Stimulated activated effector memory CD8-positive, alpha-beta T cell treated with anti-CD3 and anti-CD28 coated beads, Interleukin-12 subunit alpha, Interleukin-12 subunit beta, amount 100 ng/mL, for 72 hours (primary cell): ENCODE results near the gene CAMTA2.
A peak's percentile ranks its signal among the peaks of the same experiment; 100 is the strongest.
"Not testable (repeated sequence)": the region's sequence is repeated elsewhere in the genome, so short reads cannot be mapped to it uniquely, and the experiment has no call there.

Source experiments
- ATAC-seq: fragments of 150-1000 bp; cut with Tn5 transposase; 2 replicates; pipeline ENCODE4 v1.10.0; 2021
- DNase-seq, 2 donors: peaks; one replicate each; pipeline ENCODE4 v3.0.0; 2021 to 2022; ENCODE audit warnings: low spot score in 2 of 2
- H3K27ac Mint-ChIP-seq: one replicate; pipeline ENCODE4 v1.8.0; 2022; ENCODE audit warnings: mild to moderate bottlenecking, mixed read lengths
- H3K36me3 Mint-ChIP-seq: one replicate; pipeline ENCODE4 v1.8.0; 2022; ENCODE audit warnings: mild to moderate bottlenecking, mixed read lengths
- H3K4me1 Mint-ChIP-seq: one replicate; pipeline ENCODE4 v1.8.0; 2022; ENCODE audit warnings: mixed read lengths
- H3K4me3 Mint-ChIP-seq: one replicate; pipeline ENCODE4 v1.8.0; 2022; ENCODE audit warnings: mild to moderate bottlenecking, mixed read lengths
- H3K9me3 Mint-ChIP-seq: one replicate; pipeline ENCODE4 v1.8.0; 2022; ENCODE audit warnings: mixed read lengths

The CAMTA2 gene, protein sequence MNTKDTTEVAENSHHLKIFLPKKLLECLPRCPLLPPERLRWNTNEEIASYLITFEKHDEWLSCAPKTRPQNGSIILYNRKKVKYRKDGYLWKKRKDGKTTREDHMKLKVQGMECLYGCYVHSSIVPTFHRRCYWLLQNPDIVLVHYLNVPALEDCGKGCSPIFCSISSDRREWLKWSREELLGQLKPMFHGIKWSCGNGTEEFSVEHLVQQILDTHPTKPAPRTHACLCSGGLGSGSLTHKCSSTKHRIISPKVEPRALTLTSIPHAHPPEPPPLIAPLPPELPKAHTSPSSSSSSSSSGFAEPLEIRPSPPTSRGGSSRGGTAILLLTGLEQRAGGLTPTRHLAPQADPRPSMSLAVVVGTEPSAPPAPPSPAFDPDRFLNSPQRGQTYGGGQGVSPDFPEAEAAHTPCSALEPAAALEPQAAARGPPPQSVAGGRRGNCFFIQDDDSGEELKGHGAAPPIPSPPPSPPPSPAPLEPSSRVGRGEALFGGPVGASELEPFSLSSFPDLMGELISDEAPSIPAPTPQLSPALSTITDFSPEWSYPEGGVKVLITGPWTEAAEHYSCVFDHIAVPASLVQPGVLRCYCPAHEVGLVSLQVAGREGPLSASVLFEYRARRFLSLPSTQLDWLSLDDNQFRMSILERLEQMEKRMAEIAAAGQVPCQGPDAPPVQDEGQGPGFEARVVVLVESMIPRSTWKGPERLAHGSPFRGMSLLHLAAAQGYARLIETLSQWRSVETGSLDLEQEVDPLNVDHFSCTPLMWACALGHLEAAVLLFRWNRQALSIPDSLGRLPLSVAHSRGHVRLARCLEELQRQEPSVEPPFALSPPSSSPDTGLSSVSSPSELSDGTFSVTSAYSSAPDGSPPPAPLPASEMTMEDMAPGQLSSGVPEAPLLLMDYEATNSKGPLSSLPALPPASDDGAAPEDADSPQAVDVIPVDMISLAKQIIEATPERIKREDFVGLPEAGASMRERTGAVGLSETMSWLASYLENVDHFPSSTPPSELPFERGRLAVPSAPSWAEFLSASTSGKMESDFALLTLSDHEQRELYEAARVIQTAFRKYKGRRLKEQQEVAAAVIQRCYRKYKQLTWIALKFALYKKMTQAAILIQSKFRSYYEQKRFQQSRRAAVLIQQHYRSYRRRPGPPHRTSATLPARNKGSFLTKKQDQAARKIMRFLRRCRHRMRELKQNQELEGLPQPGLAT

DNA sequence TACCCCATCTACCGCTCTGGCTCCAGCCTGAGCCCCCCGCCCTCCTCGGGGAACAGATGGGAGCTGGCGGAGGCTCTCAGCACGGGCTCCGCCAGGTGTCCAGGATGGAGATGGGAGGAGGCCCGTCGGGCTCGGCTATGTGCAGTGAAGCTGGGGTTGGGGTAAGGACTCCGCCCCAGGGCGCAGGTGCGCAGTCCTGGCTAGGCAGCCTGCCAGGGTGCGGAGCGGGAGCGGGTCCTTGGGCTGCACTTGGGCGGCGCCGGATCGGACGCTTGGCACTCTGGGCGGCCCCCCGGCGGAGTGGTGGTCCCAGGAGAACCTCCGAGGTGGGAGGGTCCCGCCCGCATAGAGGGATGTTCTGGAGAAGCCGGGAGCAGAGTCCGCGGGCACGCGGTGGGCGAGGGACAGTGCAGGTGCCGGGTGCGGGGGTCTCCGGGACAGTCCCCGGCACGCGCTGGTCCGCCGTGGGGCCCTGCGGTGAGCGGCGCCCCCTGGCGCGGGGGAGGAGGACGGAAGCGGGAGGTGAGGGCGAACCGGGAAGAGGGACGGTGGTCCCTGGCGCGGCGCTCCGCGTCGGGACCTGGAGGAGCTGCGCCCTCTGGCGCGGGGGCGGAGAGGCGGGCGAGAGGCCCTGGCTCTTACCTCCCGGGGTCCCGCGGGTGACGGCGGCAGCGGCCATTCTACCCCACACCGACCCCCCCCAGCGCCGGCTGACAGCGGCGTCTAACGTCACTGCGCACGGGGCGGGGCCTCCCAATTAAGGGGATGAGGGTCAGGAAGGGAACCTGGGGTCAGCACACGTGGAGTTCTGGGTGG lies at the start of gene CAMTA2:
TSS of gene CAMTA2 (minus strand) at position 725 of the 816 bp plus-strand sequence. CDS start 1,453 bp downstream, outside the sequence.
- Mint-ChIP-seq H3K36me3 (peaks cover 43% of the 10 kb centered on the region), H3K9me3 (no peaks in the 10 kb centered on the region), H3K27ac (peak within 1 kb of the TSS; percentile 96), H3K4me1 (peaks cover 57% of the 10 kb centered on the region), H3K4me3 (peak within 1 kb of the TSS; percentile 96)
- peak; percentile 75 to 94 for DNase-seq
- ATAC-seq = peak; percentile 91

DNA sequence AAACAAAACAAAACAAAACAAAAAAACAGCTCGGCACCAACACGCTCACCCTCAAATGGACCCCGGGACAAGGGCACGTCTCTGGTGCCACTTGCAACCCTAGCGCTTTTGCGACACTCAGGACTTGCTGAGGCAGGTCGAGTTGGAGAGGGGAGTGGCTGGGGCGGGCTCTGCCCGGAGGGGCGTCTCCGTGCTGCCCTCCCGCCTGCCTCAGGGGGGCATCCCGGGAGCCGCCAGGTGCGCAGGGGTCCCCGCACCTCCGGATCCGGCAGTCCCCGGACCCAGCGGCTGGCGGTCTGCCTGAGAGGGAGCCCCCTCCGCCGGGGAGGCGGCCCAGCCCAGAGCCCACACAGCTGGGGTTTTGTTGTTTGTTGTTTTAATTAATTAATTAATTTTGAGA lies 47.8 kb upstream of the CAMTA2 start, which contains the start of gene SLC52A1:
TSS of gene SLC52A1 (minus strand) at position 112 of the 400 bp plus-strand sequence. CDS start 820 bp downstream, outside the sequence.
- no peak within 1 kb of the TSS for H3K27ac Mint-ChIP-seq
- peak within 1 kb of the TSS; percentile 14 for H3K4me3 Mint-ChIP-seq
- no peak for ATAC-seq

DNA sequence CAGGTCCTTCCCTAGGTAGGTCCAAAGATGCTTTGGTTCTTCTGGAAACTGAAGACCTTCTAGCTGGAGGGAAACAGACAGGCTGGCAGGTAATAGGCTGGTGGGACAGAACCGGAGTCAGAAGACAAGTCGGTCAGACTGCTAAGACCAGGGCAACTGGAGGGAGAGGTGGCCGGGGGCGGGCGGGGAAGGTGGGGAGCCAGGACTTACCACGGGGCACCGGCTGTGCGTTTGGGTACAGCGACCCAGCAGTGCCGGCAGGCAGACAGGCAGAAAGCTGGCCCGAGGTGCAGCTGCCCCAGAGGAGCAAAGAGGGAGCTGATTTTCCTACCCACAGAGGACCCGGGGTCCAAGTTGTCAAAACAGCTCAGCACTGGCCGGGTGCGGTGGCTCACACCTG lies 47.2 kb upstream of the CAMTA2 start:
- peaks cover 28% of the 10 kb centered on the region for H3K4me1 Mint-ChIP-seq
- ATAC-seq = no peak
- no peaks in the 10 kb centered on the region for H3K9me3 Mint-ChIP-seq
- DNase-seq = no peak
- peak overlapping the region; percentile 14 for H3K4me3 Mint-ChIP-seq
- no peak overlapping the region for H3K27ac Mint-ChIP-seq
- H3K36me3 Mint-ChIP-seq = no peaks in the 10 kb centered on the region

More for the DNA sequence above, 47.8 kb upstream of the CAMTA2 start, which contains the start of gene SLC52A1:
- Mint-ChIP-seq H3K4me1 (peaks cover 28% of the 10 kb centered on the region), H3K9me3 (no peaks in the 10 kb centered on the region), H3K36me3 (no peaks in the 10 kb centered on the region)
- no peak for DNase-seq

DNA sequence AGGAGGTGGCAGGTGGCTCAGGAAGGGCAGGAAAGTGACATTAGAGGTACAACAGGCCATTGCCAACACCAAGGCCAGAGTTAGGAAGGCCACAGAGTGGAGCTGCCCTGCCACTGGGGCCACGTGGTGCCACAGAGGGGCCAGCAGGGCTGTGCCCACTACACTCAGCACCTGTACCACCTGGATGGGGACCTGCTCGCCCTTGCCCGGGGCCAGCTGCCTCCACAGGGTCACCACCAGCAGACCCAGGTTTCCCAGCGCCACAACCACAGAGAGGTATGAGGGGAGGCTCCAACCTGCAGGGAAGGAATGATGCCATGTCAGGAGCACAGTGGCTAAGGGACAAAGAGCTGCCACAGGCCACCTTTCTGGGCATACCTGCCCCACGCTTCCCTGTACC lies 46.6 kb upstream of the CAMTA2 start:
- H3K36me3 Mint-ChIP-seq = no peaks in the 10 kb centered on the region
- H3K4me1 Mint-ChIP-seq = peaks cover 28% of the 10 kb centered on the region
- DNase-seq = no peak
- H3K4me3 Mint-ChIP-seq = no peak overlapping the region
- no peaks in the 10 kb centered on the region for H3K9me3 Mint-ChIP-seq
- no peak for ATAC-seq
- no peak overlapping the region for H3K27ac Mint-ChIP-seq

DNA sequence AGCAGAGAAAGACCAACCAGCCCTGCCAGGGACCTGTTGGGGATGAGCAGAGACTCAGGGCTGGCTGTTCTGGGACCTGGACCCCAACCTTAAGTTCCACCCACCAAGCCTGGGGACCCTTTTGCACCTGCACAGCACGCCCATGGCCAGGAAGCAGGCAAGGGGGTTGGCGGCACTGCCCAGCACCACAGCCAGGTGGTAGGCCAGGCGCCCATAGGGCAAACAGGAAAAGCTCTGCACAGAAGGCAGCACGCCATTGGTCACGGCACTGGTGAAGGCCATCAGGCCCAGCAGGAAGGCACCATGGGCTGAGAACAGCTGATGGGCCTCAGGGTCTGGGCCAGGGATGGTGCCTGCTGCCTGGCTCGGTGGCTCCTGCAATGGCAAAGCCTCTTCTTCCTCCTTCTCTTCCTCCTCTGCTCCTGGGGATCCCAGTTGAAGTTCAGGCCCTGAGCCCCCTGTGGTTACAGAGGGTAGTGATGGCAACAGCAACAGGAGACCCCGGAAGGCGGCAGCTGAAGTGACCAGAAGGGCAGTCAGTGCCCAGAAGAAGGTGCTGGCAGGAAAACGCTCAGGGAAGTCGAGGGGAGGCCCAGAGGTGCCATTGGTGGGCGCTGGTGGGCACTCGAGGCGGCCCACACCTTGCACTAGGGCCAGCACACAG lies 46.0 kb upstream of the CAMTA2 start:
- no peaks in the 10 kb centered on the region for H3K9me3 Mint-ChIP-seq
- ATAC-seq (no peak), DNase-seq (no peak)
- H3K4me1 Mint-ChIP-seq = peaks cover 28% of the 10 kb centered on the region
- H3K27ac Mint-ChIP-seq = no peak overlapping the region
- no peaks in the 10 kb centered on the region for H3K36me3 Mint-ChIP-seq
- no peak overlapping the region for H3K4me3 Mint-ChIP-seq

DNA sequence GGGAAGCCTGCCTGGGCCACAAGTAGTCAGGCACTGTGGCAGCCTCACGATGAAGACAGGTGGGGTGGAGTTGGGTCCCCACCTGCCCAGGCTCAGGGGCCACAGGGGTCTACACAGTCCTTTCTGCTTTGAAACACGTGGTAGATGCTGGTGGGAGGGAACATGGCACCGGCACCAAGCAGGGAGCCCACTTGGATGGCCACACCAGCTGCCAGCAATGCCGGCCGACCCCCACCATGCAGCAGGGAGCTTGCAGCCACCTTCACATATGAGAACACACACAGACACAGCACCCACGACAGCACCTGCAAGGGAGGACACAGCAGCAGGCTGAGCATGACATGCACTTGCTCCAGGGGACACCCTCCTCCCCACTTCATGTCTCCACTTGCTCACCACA lies 45.4 kb upstream of the CAMTA2 start:
- Mint-ChIP-seq H3K9me3 (no peaks in the 10 kb centered on the region), H3K4me3 (no peak overlapping the region), H3K4me1 (peaks cover 28% of the 10 kb centered on the region), H3K36me3 (no peaks in the 10 kb centered on the region), H3K27ac (no peak overlapping the region)
- DNase-seq (no peak), ATAC-seq (no peak)

DNA sequence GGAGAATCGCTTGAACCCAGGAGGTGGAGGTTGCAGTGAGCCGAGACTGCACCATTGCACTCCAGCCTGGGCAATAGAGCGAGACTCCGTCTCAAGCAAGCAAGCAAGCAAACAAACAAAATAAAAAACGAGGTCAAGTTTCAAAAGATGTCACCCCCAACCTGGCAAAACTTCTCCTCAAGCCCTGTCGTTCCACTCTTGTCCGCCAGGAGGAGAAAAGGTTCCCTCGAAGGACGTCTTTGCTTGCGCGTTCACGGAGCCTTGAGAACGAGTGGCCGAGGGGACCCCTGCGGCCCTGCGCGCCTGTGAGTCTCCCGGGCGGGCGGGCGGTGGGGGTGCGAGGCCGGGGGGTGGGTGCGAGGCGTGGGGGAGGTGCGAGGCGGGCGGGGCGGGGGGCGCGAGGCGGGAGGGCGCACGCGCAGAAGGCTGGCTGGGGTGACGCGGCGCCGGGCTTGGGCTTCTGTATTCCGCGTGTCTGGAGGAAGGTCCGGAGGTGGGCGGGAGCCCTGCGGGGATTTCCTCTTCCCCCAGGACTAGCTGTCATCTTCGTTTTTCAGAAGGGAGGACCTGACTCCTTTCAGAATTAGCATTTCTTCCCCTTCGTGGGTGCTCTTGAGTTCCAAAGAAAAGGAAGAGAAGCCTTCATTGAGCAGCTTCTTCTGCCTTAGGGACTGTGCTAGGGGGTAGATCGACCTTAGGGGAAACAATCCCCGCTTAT lies 44.0 kb upstream of the CAMTA2 start:
- H3K9me3 Mint-ChIP-seq = no peaks in the 10 kb centered on the region
- H3K4me1 Mint-ChIP-seq = peaks cover 28% of the 10 kb centered on the region
- H3K36me3 Mint-ChIP-seq = no peaks in the 10 kb centered on the region
- peak overlapping the region; percentile 87 for H3K27ac Mint-ChIP-seq
- peak overlapping the region; percentile 65 for H3K4me3 Mint-ChIP-seq
- DNase-seq = peak; percentile 80 to 94
- peak; percentile 89 for ATAC-seq

DNA sequence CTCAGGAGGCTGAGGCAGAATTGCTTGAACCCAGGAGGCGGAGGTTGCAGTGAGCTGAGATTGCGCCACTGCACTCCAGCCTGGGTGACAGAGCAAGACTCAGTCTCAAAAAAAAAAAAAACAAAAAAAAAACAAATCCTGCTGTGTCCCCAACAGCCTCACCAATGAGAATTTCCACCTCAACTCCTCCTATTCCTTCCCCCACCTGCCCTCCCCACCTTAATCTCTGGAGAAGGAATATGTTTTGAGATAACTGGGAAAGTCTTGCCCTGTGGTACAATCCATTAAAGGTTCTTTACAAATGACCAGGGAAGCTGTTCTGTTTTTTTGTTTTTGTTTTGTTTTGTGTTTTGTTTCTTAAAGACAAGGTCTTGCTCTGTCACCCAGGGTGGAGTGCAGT lies 42.7 kb upstream of the CAMTA2 start:
- peaks cover 28% of the 10 kb centered on the region for H3K4me1 Mint-ChIP-seq
- not testable (repeated sequence) for DNase-seq, H3K27ac Mint-ChIP-seq, H3K4me3 Mint-ChIP-seq, ATAC-seq, H3K9me3 Mint-ChIP-seq, H3K36me3 Mint-ChIP-seq

DNA sequence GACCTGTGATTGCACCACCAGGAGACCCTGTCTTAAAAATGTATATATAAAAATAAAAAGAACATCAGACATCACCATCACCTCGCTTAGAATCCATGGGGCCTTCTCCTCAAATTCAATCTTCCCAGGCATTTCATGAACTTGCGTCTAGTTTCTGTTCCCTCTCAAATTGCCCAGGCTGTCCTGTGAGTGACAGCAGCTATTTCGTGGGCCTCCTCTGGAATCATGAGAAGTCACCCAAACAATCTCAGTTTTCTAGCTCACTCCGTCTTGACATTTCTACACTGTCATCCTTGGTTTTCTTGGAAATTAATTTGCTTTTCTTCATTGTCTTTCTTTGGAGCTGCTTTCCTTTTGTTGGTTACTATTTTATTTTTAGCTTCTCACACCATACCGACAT lies 40.4 kb upstream of the CAMTA2 start:
- no peak overlapping the region for H3K27ac Mint-ChIP-seq
- no peak overlapping the region for H3K4me3 Mint-ChIP-seq
- no peak for ATAC-seq
- peaks cover 18% of the 10 kb centered on the region for H3K4me1 Mint-ChIP-seq
- H3K36me3 Mint-ChIP-seq = peaks cover 14% of the 10 kb centered on the region
- H3K9me3 Mint-ChIP-seq = no peaks in the 10 kb centered on the region
- DNase-seq = no peak

DNA sequence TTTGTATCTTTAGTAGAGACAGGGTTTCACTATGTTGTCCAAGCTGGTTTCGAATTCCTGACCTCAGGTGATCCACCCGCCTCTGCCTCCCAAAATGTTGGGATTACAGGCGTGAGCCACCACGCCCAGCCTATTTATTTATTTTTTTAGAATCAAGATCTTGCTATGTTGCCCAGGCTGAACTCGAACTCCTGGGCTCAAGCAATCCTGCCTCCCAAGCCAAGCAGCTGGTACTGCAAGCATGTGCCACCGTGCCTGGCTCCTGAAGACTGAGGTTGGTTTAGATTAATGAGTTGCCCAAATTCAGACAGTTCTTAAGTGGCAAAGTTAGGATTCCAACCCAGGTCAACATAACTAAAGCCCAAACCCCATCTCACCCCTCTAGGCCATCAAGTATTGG lies 39.8 kb upstream of the CAMTA2 start:
- DNase-seq (no peak), ATAC-seq (no peak)
- Mint-ChIP-seq H3K4me1 (peaks cover 18% of the 10 kb centered on the region), H3K36me3 (peaks cover 18% of the 10 kb centered on the region), H3K4me3 (no peak overlapping the region), H3K9me3 (no peaks in the 10 kb centered on the region), H3K27ac (no peak overlapping the region)

DNA sequence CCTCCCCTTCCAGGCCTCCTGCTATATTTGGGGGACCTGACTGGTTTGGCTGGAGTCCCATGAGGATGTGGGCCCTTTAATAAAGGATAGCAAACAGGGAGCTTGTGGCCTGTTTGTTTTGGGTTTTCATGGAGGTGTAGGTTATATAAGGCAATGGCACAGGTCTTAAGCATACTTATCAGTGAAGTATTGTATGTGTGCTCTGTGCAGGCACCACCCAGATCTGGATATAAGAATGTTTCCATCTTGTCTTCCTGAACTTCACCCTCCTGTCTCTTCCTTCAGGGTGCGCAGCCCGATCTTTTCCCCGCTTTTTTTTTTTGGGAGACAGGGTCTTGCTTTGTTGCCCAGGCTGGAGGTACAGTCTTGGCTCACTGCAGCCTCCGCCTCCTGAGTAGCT lies 37.1 kb upstream of the CAMTA2 start:
- Mint-ChIP-seq H3K4me1 (peaks cover 4% of the 10 kb centered on the region), H3K4me3 (no peak overlapping the region), H3K36me3 (peaks cover 44% of the 10 kb centered on the region), H3K27ac (no peak overlapping the region), H3K9me3 (no peaks in the 10 kb centered on the region)
- ATAC-seq (no peak), DNase-seq (no peak)

DNA sequence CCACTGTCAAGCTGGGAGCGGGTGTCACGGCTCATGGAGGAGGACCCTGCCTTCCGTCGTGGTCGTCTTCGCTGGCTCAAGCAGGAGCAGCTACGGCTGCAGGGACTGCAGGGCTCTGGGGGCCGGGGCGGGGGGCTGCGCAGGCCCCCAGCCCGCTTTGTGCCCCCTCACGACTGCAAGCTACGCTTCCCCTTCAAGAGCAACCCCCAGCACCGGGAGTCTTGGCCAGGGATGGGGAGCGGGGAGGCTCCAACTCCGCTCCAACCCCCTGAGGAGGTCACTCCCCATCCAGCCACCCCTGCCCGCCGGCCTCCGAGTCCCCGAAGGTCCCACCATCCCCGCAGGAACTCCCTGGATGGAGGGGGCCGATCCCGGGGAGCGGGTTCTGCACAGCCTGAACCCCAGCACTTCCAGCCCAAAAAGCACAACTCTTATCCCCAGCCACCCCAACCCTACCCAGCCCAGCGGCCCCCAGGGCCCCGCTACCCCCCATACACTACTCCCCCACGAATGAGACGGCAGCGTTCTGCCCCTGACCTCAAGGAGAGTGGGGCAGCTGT lies 36.2 kb upstream of the CAMTA2 start:
- Mint-ChIP-seq H3K36me3 (peaks cover 53% of the 10 kb centered on the region), H3K4me1 (peaks cover 13% of the 10 kb centered on the region), H3K4me3 (no peak overlapping the region), H3K27ac (peak overlapping the region; percentile 44), H3K9me3 (no peaks in the 10 kb centered on the region)
- ATAC-seq (no peak), DNase-seq (no peak)

DNA sequence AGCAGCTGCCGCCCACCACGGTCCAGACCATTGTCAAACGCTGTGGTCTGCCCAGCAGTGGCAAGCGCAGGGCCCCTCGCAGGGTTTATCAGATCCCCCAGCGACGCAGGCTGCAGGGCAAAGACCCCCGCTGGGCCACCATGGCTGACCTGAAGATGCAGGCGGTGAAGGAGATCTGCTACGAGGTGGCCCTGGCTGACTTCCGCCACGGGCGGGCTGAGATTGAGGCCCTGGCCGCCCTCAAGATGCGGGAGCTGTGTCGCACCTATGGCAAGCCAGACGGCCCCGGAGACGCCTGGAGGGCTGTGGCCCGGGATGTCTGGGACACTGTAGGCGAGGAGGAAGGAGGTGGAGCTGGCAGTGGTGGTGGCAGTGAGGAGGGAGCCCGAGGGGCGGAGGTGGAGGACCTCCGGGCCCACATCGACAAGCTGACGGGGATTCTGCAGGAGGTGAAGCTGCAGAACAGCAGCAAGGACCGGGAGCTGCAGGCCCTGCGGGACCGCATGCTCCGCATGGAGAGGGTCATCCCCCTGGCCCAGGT lies 34.8 kb upstream of the CAMTA2 start:
- H3K4me3 Mint-ChIP-seq = no peak overlapping the region
- ATAC-seq (no peak), DNase-seq (no peak)
- no peak overlapping the region for H3K27ac Mint-ChIP-seq
- peaks cover 14% of the 10 kb centered on the region for H3K4me1 Mint-ChIP-seq
- peaks cover 65% of the 10 kb centered on the region for H3K36me3 Mint-ChIP-seq
- no peaks in the 10 kb centered on the region for H3K9me3 Mint-ChIP-seq
